H9 (cell line): ENCODE data around the gene HOXA4. TPM values are rescaled to one million over a fixed set of nuclear protein-coding genes. Genes with fewer than 3 reads are reported as not detected.

Experiments
- DNase-seq: peaks from one replicate; pipeline ENCODE4 v3.0.0-alpha.2; 2017
- H2AFZ ChIP-seq: one replicate; pipeline ENCODE4 v1.6.1; 2013; ENCODE audit warnings: mild to moderate bottlenecking, low read length, control low read depth, moderate library complexity
- H2AK5ac ChIP-seq: 2 replicates; pipeline ENCODE4 v1.6.1; 2013; ENCODE audit warnings: low read length, control low read depth, mixed read lengths; ENCODE audit not compliant: insufficient read length
- H2BK120ac ChIP-seq: one replicate; pipeline ENCODE4 v1.6.1; 2013; ENCODE audit warnings: low read depth, mild to moderate bottlenecking, low read length, control low read depth, inconsistent platforms; ENCODE audit not compliant: poor library complexity, severe bottlenecking
- H2BK12ac ChIP-seq: 2 replicates; pipeline ENCODE4 v1.6.1; 2013; ENCODE audit warnings: low read length, control low read depth, mixed read lengths, low read depth; ENCODE audit not compliant: insufficient read length
- H2BK15ac ChIP-seq: 2 replicates; pipeline ENCODE4 v1.6.1; 2013; ENCODE audit warnings: low read depth, low read length, control low read depth
- H2BK20ac ChIP-seq: one replicate; pipeline ENCODE4 v1.6.1; 2013; ENCODE audit warnings: low read depth, mild to moderate bottlenecking, low read length, control low read depth, inconsistent platforms; ENCODE audit not compliant: poor library complexity, severe bottlenecking
- H2BK5ac ChIP-seq: 2 replicates; pipeline ENCODE4 v1.6.1; 2013; ENCODE audit warnings: low read length, control low read depth, mixed read lengths; ENCODE audit not compliant: insufficient read length
- H3K14ac ChIP-seq: 2 replicates; pipeline ENCODE4 v1.6.1; 2013; ENCODE audit warnings: low read length, control low read depth; ENCODE audit not compliant: insufficient read depth
- H3K18ac ChIP-seq: 2 replicates; pipeline ENCODE4 v1.6.1; 2013; ENCODE audit warnings: low read depth, mild to moderate bottlenecking, mixed read lengths, low read length, control low read depth; ENCODE audit not compliant: insufficient read length
- H3K23ac ChIP-seq: 2 replicates; pipeline ENCODE4 v1.6.1; 2013; ENCODE audit warnings: low read length, control low read depth, mixed read lengths, low read depth; ENCODE audit not compliant: insufficient read length
- H3K23me2 ChIP-seq: 2 replicates; pipeline ENCODE4 v1.6.1; 2013; ENCODE audit warnings: low read depth, mild to moderate bottlenecking, mixed read lengths, low read length, control low read depth; ENCODE audit not compliant: insufficient read length, poor library complexity, severe bottlenecking
- H3K27ac ChIP-seq: 2 replicates; pipeline ENCODE4 v1.5.1; 2013; ENCODE audit warnings: low read length, control low read depth, mixed read lengths, low read depth; ENCODE audit not compliant: insufficient read length
- H3K27me3 ChIP-seq: 2 replicates; pipeline ENCODE4 v1.6.1; 2013; ENCODE audit warnings: low read length, control low read depth, inconsistent platforms; ENCODE audit not compliant: insufficient read depth
- H3K4ac ChIP-seq: 2 replicates; pipeline ENCODE4 v1.6.1; 2013; ENCODE audit warnings: low read depth, mild to moderate bottlenecking, control low read depth, inconsistent platforms, low read length, moderate library complexity
- H3K4me1 ChIP-seq: 2 replicates; pipeline ENCODE4 v1.6.1; 2013; ENCODE audit warnings: low read length, control low read depth, inconsistent platforms; ENCODE audit not compliant: insufficient read depth
- H3K4me2 ChIP-seq: 2 replicates; pipeline ENCODE4 v1.6.1; 2013; ENCODE audit warnings: low read length, control low read depth, mixed read lengths; ENCODE audit not compliant: insufficient read length, insufficient read depth
- H3K56ac ChIP-seq: 2 replicates; pipeline ENCODE4 v1.6.1; 2013; ENCODE audit warnings: low read depth, mild to moderate bottlenecking, mixed read lengths, low read length, control low read depth; ENCODE audit not compliant: insufficient read length
- H3K79me1 ChIP-seq: 2 replicates; pipeline ENCODE4 v1.6.1; 2013; ENCODE audit warnings: low read depth, mild to moderate bottlenecking, moderate library complexity, low read length, control low read depth, inconsistent platforms; ENCODE audit not compliant: insufficient read depth, poor library complexity, severe bottlenecking
- H3K79me2 ChIP-seq: 2 replicates; pipeline ENCODE4 v1.6.1; 2013; ENCODE audit warnings: low read length, control low read depth, inconsistent platforms; ENCODE audit not compliant: insufficient read depth
- H3K9ac ChIP-seq: 2 replicates; pipeline ENCODE4 v1.6.1; 2013; ENCODE audit warnings: low read length, control low read depth, mixed read lengths; ENCODE audit not compliant: insufficient read length; ENCODE audit errors: extremely low read depth
- H3K9me3 ChIP-seq: one replicate; pipeline ENCODE4 v1.6.1; 2013; ENCODE audit warnings: low read depth, low read length, inconsistent platforms; ENCODE audit not compliant: control insufficient read depth
- H3T11ph ChIP-seq: one replicate; pipeline ENCODE4 v1.6.1; 2013; ENCODE audit warnings: mild to moderate bottlenecking, low read length, control low read depth, inconsistent platforms
- H4K20me1 ChIP-seq: one replicate; pipeline ENCODE4 v1.6.1; 2013; ENCODE audit not compliant: control insufficient read depth, insufficient read length, insufficient read depth
- H4K5ac ChIP-seq: 2 replicates; pipeline ENCODE4 v1.6.1; 2013; ENCODE audit warnings: low read depth, mild to moderate bottlenecking, mixed read lengths, low read length, control low read depth; ENCODE audit not compliant: insufficient read length
- H4K8ac ChIP-seq: replicated peaks from 2 replicates; pipeline ENCODE4 v1.6.1; 2013; ENCODE audit warnings: low read length, control low read depth, mixed read lengths, low read depth; ENCODE audit not compliant: insufficient read length
- H4K91ac ChIP-seq: 2 replicates; pipeline ENCODE4 v1.6.1; 2013; ENCODE audit warnings: low read depth, mild to moderate bottlenecking, moderate library complexity, mixed read lengths, low read length, control low read depth; ENCODE audit not compliant: insufficient read length
- H3K27ac Mint-ChIP-seq, 3 experiments: 2 replicates in 2 of 3; 3 replicates in 1 of 3; pipeline ENCODE4 v1.8.0; 2020 to 2021; ENCODE audit warnings: mixed read lengths in 3 of 3, mild to moderate bottlenecking in 1 of 3, moderate library complexity in 1 of 3
- H3K27me3 Mint-ChIP-seq: 2 replicates; pipeline ENCODE4 v1.8.0; 2021; ENCODE audit warnings: low read depth, mild to moderate bottlenecking, moderate library complexity, mixed read lengths
- H3K36me3 Mint-ChIP-seq, 3 experiments: 2 replicates in 2 of 3; 3 replicates in 1 of 3; pipeline ENCODE4 v1.8.0; 2020 to 2021; ENCODE audit warnings: low read depth in 3 of 3, mixed read lengths in 3 of 3; ENCODE audit not compliant: insufficient read depth in 1 of 3
- H3K4me1 Mint-ChIP-seq, 2 experiments: 2 replicates each; pipeline ENCODE4 v1.8.0; 2020; ENCODE audit warnings: mixed read lengths in 2 of 2
- H3K4me3 Mint-ChIP-seq, 2 experiments: 2 replicates in 1 of 2; 3 replicates in 1 of 2; pipeline ENCODE4 v1.8.0; 2020 to 2021; ENCODE audit warnings: mild to moderate bottlenecking in 2 of 2, mixed read lengths in 2 of 2, moderate library complexity in 1 of 2
- H3K9me3 Mint-ChIP-seq, 2 experiments: 2 replicates in 1 of 2; 3 replicates in 1 of 2; pipeline ENCODE4 v1.8.0; 2020; ENCODE audit warnings: mild to moderate bottlenecking in 2 of 2, mixed read lengths in 2 of 2, moderate library complexity in 1 of 2
- WGBS: extraction: QIAGEN DNeasy Blood & Tissue Kit; methylation state at CpG from one replicate; pipeline ENCODE4 v1.1.7; 2013; ENCODE audit warnings: missing lambda C conversion rate, low lambda C conversion rate, mixed read lengths; ENCODE audit not compliant: insufficient read length; ENCODE audit errors: extremely low coverage; 5-methylcytosine and 5-hydroxymethylcytosine counted together
- total RNA-seq: library from RNA; stranded (reverse); gene quantifications from 2 replicates; pipeline ENCODE4 v1.2.1, GENCODE V29; 2021
- TF ChIP-seq, protein P1 (sequence below): fragments of 200-600 bp; sonication (generic); conservative IDR thresholded peaks from 3 replicates; pipeline ENCODE4 v1.8.0; 2021; ENCODE audit warnings: antibody characterized with exemption, mild to moderate bottlenecking

The HOXA4 gene
- total RNA-seq, 1 experiment from 2014 or later: not detected

- Histone ChIP-seq H3K27me3 (peaks cover 98% of the 10 kb centered on the region), H3K18ac (no peak overlapping the region), H3K56ac (no peak overlapping the region), H4K8ac (no peak overlapping the region), H2BK20ac (no peak overlapping the region), H3K23me2 (no peaks in the 10 kb centered on the region), H4K91ac (no peak overlapping the region), H3K27ac (no peak overlapping the region), H3K14ac (no peak overlapping the region), H3K9ac (no peak overlapping the region), H4K20me1 (peaks cover 1% of the 10 kb centered on the region), H3K4me1 (no peaks in the 10 kb centered on the region), H2AFZ (no peak overlapping the region), H2AK5ac (no peak overlapping the region), H2BK120ac (no peak overlapping the region), H3K9me3 (no peaks in the 10 kb centered on the region), H2BK15ac (no peak overlapping the region), H2BK5ac (no peak overlapping the region), H3K79me1 (no peaks in the 10 kb centered on the region), H2BK12ac (no peak overlapping the region), H4K5ac (no peak overlapping the region), H3K79me2 (no peaks in the 10 kb centered on the region), H3T11ph (no peak overlapping the region), H3K4ac (no peak overlapping the region), H3K23ac (no peak overlapping the region), H3K4me2 (no peak overlapping the region)
- TF ChIP-seq, protein P1, sequence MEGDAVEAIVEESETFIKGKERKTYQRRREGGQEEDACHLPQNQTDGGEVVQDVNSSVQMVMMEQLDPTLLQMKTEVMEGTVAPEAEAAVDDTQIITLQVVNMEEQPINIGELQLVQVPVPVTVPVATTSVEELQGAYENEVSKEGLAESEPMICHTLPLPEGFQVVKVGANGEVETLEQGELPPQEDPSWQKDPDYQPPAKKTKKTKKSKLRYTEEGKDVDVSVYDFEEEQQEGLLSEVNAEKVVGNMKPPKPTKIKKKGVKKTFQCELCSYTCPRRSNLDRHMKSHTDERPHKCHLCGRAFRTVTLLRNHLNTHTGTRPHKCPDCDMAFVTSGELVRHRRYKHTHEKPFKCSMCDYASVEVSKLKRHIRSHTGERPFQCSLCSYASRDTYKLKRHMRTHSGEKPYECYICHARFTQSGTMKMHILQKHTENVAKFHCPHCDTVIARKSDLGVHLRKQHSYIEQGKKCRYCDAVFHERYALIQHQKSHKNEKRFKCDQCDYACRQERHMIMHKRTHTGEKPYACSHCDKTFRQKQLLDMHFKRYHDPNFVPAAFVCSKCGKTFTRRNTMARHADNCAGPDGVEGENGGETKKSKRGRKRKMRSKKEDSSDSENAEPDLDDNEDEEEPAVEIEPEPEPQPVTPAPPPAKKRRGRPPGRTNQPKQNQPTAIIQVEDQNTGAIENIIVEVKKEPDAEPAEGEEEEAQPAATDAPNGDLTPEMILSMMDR: no peak
- no peak for DNase-seq
- Mint-ChIP-seq H3K9me3 (peaks cover 8 to 18% of the 10 kb centered on the region in 2 experiments; a peak in 4 of 5 replicates), H3K27ac (no peak overlapping the region), H3K36me3 (no peaks in the 10 kb centered on the region; a peak in 1 of 7 replicates), H3K4me3 (no peak overlapping the region), H3K27me3 (peaks cover 100% of the 10 kb centered on the region), H3K4me1 (peaks cover 13 to 39% of the 10 kb centered on the region in 2 experiments)
- WGBS: no CpG with 5 or more reads among the region's 13 CpGs
Measured at GRCh38 chr7:27104341-27105058, 26.1 kb downstream of the HOXA4 start.
